Measurements from ENCODE around the gene TIGIT.

DNA sequence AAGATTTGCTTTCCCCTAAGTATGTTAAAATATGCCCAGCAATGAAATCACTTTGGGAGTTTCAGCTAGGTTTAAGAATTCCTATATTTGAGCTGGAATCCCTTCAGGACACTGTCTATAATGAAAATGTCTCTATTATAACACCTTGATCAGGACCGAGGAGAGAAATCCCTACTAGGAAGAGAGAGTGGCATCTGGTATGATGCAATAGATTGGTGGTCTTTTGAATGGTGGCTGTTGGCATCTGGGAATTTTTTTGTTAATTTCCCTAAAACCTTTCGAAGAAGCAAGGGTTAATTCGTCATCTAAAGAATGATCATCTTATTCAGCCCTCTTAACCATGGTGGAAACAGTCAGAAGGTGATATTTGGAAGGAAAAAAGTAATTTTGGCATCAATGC is 43.0 kb downstream of the TIGIT start:
- TF ChIP-seq, protein P1, sequence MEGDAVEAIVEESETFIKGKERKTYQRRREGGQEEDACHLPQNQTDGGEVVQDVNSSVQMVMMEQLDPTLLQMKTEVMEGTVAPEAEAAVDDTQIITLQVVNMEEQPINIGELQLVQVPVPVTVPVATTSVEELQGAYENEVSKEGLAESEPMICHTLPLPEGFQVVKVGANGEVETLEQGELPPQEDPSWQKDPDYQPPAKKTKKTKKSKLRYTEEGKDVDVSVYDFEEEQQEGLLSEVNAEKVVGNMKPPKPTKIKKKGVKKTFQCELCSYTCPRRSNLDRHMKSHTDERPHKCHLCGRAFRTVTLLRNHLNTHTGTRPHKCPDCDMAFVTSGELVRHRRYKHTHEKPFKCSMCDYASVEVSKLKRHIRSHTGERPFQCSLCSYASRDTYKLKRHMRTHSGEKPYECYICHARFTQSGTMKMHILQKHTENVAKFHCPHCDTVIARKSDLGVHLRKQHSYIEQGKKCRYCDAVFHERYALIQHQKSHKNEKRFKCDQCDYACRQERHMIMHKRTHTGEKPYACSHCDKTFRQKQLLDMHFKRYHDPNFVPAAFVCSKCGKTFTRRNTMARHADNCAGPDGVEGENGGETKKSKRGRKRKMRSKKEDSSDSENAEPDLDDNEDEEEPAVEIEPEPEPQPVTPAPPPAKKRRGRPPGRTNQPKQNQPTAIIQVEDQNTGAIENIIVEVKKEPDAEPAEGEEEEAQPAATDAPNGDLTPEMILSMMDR (conservative IDR thresholded peaks at IDR 0.05; ENCODE audit: low read depth, low read length) = no peak
- no peak for TF ChIP-seq EZH2 (IDR thresholded peaks at IDR 0.05; ENCODE audit: borderline replicate concordance, low read depth, low read length, poor library complexity, severe bottlenecking)

All from A673 (cell line).